GM21360 (cell line): ENCODE data around the gene EZH2.

Source experiments
- ATAC-seq: cut with Tn5 transposase; IDR thresholded peaks from one replicate; pipeline ENCODE4 v1.9.1; 2021; ENCODE audit warnings: mild to moderate bottlenecking, moderate library complexity; ENCODE audit not compliant: unreplicated experiment

EZH2 gene

GRCh38 chr7:148903504-148903903, 19.4 kb upstream of the EZH2 start:
- ATAC-seq, result no peak

GRCh38 chr7:148901178-148901577, 17.1 kb upstream of the EZH2 start:
- no peak for ATAC-seq

DNA sequence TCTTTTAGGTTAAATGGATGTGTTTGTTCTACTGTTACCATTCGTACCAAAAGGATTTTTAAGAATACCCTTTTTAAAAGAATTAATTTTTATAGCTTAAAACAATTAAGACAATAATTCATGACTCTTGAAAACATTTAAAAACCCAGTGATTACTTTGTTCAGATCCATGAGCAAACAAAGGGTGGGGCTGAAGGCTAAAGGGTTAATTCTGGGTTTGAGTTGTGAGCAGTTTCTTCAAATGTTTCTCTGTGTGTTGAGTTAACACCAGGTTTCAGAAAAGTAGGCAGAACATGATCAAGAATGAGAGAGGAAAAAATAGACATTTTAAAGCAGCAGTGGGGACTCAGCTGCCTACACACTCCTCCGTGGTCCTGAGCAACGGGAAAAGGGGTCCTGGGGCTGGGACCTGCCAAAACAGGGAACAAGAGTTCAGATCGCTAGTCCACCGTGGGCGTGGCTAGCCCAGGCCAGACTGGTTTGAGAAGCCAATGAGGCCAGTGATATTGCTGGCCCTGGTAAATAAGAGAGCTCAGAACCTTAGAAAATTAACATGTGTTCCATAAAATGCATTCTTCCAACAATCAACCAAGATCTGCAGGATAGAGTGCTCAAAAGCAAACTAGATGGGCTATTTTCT, 14.9 kb upstream of the EZH2 start:
- ATAC-seq, result no peak

GRCh38 chr7:148894591-148894990, 10.5 kb upstream of the EZH2 start:
- ATAC-seq, result no peak

- no peak for ATAC-seq
These were observed 9.0 kb upstream of the EZH2 start for GRCh38 chr7:148893071-148893470.

DNA sequence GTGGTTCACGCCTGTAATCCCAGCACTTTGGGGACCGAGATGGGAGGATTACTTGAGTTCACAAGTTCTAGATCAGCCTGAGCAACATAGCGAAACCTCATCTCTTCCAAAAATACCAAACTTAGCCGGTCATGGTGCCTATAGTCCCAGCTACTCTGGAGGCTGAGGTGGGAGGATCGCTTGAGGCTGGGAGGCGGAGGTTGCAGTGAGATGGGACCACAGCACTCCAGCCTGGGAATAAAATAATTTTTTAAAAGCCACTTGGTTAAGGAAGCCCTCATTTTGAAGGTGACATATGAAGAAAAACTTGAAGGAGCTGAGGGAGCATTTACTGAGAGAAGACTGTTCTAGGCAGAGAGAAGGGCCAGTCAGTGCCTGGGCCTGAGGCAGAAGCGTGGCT, 4.2 kb upstream of the EZH2 start:
- ATAC-seq, result no peak

GRCh38 chr7:148886844-148887243, 2.8 kb upstream of the EZH2 start:
- no peak for ATAC-seq

- peak; percentile 88 for ATAC-seq
These were observed 370 bp upstream of the EZH2 start for GRCh38 chr7:148884299-148885022.

DNA sequence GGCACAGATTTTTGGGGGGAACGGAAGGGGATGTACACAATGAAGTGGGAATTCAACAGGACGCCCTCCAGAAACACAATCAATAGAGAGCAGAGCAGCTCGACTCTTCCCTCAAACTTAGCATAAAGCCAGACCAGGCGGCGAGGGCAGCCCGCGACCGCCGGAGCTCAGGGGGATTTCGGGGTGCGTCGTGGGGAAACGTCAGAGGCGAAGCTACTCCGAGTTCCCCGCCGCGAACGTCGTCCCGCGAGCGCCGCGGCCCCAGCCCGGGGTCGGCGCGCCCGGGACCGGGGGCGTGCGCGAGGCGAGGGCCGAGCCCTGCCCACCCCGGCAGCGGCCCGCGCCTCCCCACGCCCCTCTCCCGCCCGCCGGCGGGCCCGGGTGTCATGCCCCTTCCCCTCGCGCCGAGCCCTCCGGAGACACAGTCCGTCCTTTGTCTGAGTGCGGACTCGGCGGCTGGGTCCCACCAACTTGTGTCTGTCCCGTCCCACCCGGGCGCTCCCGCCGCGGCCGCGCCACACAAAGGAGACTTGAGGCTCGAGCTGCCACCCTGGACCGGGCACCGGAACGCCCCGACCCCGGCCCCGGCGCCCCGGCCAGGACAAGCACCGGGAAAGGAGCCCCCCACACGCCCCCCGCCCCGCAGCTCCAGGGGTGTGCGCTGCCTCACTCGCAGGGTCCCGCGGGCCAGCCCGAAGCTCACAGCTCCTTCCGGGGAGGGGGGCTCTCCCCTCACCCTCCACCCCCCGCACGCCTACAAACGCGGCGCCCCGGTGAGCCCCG, 634 bp downstream of the EZH2 start:
- ATAC-seq, result peak; percentile 23

- no peak for ATAC-seq
These were observed 1.2 kb downstream of the EZH2 start for GRCh38 chr7:148882841-148883265.

- ATAC-seq, result no peak
These were observed 1.9 kb downstream of the EZH2 start for GRCh38 chr7:148882192-148882591.

GRCh38 chr7:148878317-148878716, 5.8 kb downstream of the EZH2 start:
- no peak for ATAC-seq

- no peak for ATAC-seq
These were observed 6.6 kb downstream of the EZH2 start for GRCh38 chr7:148877517-148877916.

- ATAC-seq, result no peak
These were observed 11.9 kb downstream of the EZH2 start for GRCh38 chr7:148872188-148872587.

- no peak for ATAC-seq
These were observed 12.5 kb downstream of the EZH2 start for GRCh38 chr7:148871551-148871950.

- no peak for ATAC-seq
These were observed 13.1 kb downstream of the EZH2 start for GRCh38 chr7:148871030-148871429.

- ATAC-seq, result no peak
These were observed 15.8 kb downstream of the EZH2 start for GRCh38 chr7:148868378-148868674.

- no peak for ATAC-seq
These were observed 16.3 kb downstream of the EZH2 start for GRCh38 chr7:148867596-148868377.

GRCh38 chr7:148866362-148866761, 17.7 kb downstream of the EZH2 start:
- no peak for ATAC-seq

DNA sequence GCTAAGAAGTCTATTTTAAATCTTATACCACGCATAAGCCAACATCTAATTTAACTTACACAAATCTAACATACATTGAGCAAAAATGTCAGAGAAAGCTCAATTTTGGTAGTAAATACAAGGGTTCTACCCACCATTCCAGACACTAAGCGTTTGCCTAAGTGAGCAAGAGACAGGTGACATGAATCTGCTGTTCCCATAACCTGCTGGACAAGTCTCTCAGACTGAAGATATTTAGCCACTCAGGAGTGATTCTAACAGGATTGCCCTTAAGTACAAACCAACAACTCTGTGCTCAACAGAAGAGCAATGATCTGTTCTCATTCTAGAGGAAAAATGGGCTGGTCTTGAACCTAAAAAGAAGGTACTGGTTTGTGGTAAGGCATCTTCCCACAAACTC, 18.8 kb downstream of the EZH2 start:
- ATAC-seq, result no peak

DNA sequence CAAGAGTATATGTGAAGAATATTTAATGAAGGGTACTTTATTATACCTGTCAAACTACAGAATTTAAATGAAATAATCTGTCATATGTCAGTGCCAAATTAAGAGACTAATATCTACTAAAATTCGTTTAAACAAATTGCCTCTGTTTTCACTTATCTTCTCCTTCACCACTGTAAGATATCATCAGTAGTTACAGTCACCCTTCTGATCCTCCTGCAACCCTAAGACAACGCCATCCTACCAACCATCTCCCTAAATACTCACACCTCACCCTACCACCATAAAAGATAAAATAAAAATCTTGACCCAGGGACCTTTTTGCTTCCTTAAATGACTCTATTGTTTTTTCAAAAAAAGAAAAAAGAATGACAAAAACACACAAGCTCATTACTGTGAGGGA, 20.8 kb downstream of the EZH2 start:
- ATAC-seq, result no peak
